Epithelial cell of proximal tubule (primary cell): ENCODE measurements around the gene SLC7A9. TPM values are rescaled to one million over a fixed set of nuclear protein-coding genes. Genes with fewer than 3 reads are reported as not detected.

Source experiments
- DNase-seq: peaks from one replicate; pipeline ENCODE4 v3.0.0-alpha.2; 2011; ENCODE audit warnings: low read depth
- H3K4me3 ChIP-seq: 2 replicates; pipeline ENCODE4 v1.5.1; 2011; ENCODE audit warnings: low read depth, mild to moderate bottlenecking, low read length
- CTCF ChIP-seq: conservative IDR thresholded peaks from 2 replicates; pipeline ENCODE4 v1.5.1; 2012; ENCODE audit warnings: low read depth, mild to moderate bottlenecking, low read length
- total RNA-seq: library from RNA; depleted of rRNA; stranded (reverse); fragments of >200 nt; gene quantifications from 2 replicates; pipeline ENCODE4 v1.2.3, GENCODE V29; 2015

SLC7A9 gene
- total RNA-seq, 1 donor from 2014 or later = not detected

GRCh38 chr19:32896516-32897214 is 27.1 kb upstream of the SLC7A9 start:
- DNase-seq = no peak
- TF ChIP-seq CTCF = no peak

GRCh38 chr19:32895384-32895783 is 25.8 kb upstream of the SLC7A9 start:
- no peak for TF ChIP-seq CTCF

More at GRCh38 chr19:32896516-32897214, 27.1 kb upstream of the SLC7A9 start:
- no peak overlapping the region for H3K4me3 ChIP-seq

GRCh38 chr19:32891609-32892008 is 22.0 kb upstream of the SLC7A9 start:
- no peak for DNase-seq
- no peak for TF ChIP-seq CTCF
- H3K4me3 ChIP-seq = no peak overlapping the region

More at GRCh38 chr19:32895384-32895783, 25.8 kb upstream of the SLC7A9 start:
- no peak for DNase-seq
- H3K4me3 ChIP-seq = no peak overlapping the region

- DNase-seq = no peak
- H3K4me3 ChIP-seq = no peak overlapping the region
- TF ChIP-seq CTCF = no peak
These were observed 21.3 kb upstream of the SLC7A9 start for GRCh38 chr19:32890841-32891240.

- no peak for TF ChIP-seq CTCF
- DNase-seq = no peak
These were observed 20.8 kb upstream of the SLC7A9 start for GRCh38 chr19:32890326-32890725.

GRCh38 chr19:32889137-32889934 is 19.8 kb upstream of the SLC7A9 start:
- no peak for TF ChIP-seq CTCF
- DNase-seq = no peak

More at GRCh38 chr19:32890326-32890725, 20.8 kb upstream of the SLC7A9 start:
- H3K4me3 ChIP-seq = no peak overlapping the region

More at GRCh38 chr19:32889137-32889934, 19.8 kb upstream of the SLC7A9 start:
- H3K4me3 ChIP-seq = no peak overlapping the region
